22Rv1 (cell line): ENCODE results near the gene ZNF566.

Experiments
- CTCF ChIP-seq: fragments of 450-650 bp; IDR thresholded peaks from 2 replicates; pipeline ENCODE4 v1.5.1; 2017; ENCODE audit warnings: mild to moderate bottlenecking
- ZFX ChIP-seq: fragments of 450-650 bp; IDR thresholded peaks from 2 replicates; pipeline ENCODE4 v1.6.1; 2017; ENCODE audit warnings: antibody characterized with exemption, borderline replicate concordance

GRCh38 chr19:36398571-36398970 is 90.8 kb downstream of the ZNF566 start:
- no peak for TF ChIP-seq CTCF
- TF ChIP-seq ZFX = no peak
